Measurements from ENCODE around the gene ZCCHC7.

The ZCCHC7 gene

DNA sequence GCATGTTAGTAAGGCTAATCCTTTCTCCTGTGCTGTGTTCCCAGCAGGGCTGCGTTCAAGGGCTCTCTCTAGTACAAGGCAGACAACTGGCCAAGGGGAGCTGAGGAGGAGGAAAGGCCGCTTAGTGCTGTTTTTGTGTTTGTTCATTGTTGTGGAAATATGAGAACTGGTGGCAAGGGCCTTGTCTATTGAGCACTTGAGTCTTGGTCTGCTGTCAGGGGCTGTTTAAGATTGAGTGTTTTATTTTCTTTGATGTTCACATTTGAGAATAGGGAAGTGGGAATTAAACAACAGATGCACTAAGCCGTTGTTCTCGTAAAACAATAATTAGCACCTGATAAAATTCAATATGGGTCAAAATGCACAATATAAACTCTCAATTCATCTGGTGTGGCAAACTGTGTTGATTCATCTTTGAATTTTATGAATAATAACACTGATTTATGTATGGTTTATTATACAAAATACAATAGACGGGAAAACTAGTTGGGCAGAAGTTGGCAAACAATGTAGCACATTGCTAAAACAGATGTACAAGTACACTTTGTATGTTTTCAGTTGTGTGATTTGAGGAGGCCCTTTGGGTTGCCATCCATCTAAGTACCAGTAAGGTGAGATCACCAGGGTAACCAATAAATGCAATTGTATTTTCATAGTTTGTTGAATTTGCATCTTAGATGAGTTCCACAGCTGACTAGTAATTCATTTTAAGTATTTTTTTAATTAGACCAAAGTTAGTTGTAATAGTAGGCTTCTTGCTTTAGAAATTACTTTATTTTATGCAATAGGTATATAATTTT lies 204.5 kb downstream of the ZCCHC7 start:
- Histone ChIP-seq H4K12ac (ENCODE audit: low read depth, low read length) (no peak overlapping the region), H3K27ac (ENCODE audit: low read depth, low read length) (no peak overlapping the region), H3K18ac (ENCODE audit: low read length) (no peak overlapping the region), H2AK5ac (ENCODE audit: low read length) (no peak overlapping the region), H3K23ac (ENCODE audit: low read length) (no peak overlapping the region), H3K4me3 (ENCODE audit: low read depth, low read length) (no peak overlapping the region), H3K14ac (ENCODE audit: low read length) (no peak overlapping the region), H4K8ac (ENCODE audit: low read depth, low read length) (no peak overlapping the region), H3K4me1 (ENCODE audit: control insufficient read depth in 1 of 2, insufficient read depth in 2 of 2, low read length in 2 of 2) (no peaks in the 10 kb centered on the region), H2BK5ac (ENCODE audit: low read depth, low read length, poor library complexity) (no peak overlapping the region), H4K91ac (ENCODE audit: low read depth, low read length) (no peak overlapping the region), H3K27me3 (ENCODE audit: insufficient read depth, low read length) (no peaks in the 10 kb centered on the region), H2BK12ac (ENCODE audit: low read length) (no peak overlapping the region), H3K79me1 (ENCODE audit: low read length) (no peaks in the 10 kb centered on the region), H3K4ac (ENCODE audit: low read depth, low read length) (no peak overlapping the region), H3K36me3 (ENCODE audit: control insufficient read depth in 1 of 2, insufficient read depth in 2 of 2, low read length in 2 of 2) (no peaks in the 10 kb centered on the region), H2BK120ac (ENCODE audit: insufficient read depth, low read length, poor library complexity) (no peak overlapping the region), H2AFZ (ENCODE audit: insufficient read depth, low read length, poor library complexity) (no peak overlapping the region), H3K4me2 (ENCODE audit: low read length) (no peak overlapping the region), H3K79me2 (ENCODE audit: control insufficient read depth, insufficient read depth, low read length, poor library complexity) (no peaks in the 10 kb centered on the region), H3K9ac (ENCODE audit: low read length) (no peak overlapping the region), H3K9me3 (ENCODE audit: insufficient read depth, low read depth, low read length) (no peaks in the 10 kb centered on the region)
- no peak for DNase-seq
- no CpG with 5 or more reads among the region's 5 CpGs for WGBS (ENCODE audit: extremely low coverage, insufficient coverage, insufficient read length)

GRCh38 chr9:37325778-37326177 lies 205.4 kb downstream of the ZCCHC7 start:
- no peak overlapping the region for H2BK5ac ChIP-seq (ENCODE audit: low read depth, low read length, poor library complexity)
- H3K27me3 ChIP-seq (ENCODE audit: insufficient read depth, low read length), result no peaks in the 10 kb centered on the region
- no peaks in the 10 kb centered on the region for H3K79me2 ChIP-seq (ENCODE audit: control insufficient read depth, insufficient read depth, low read length, poor library complexity)
- H4K12ac ChIP-seq (ENCODE audit: low read depth, low read length), result no peak overlapping the region
- H2BK120ac ChIP-seq (ENCODE audit: insufficient read depth, low read length, poor library complexity), result no peak overlapping the region
- no peak overlapping the region for H4K91ac ChIP-seq (ENCODE audit: low read depth, low read length)
- H3K4me1 ChIP-seq (ENCODE audit: control insufficient read depth in 1 of 2, insufficient read depth in 2 of 2, low read length in 2 of 2), result no peaks in the 10 kb centered on the region
- no peak overlapping the region for H4K8ac ChIP-seq (ENCODE audit: low read depth, low read length)
- no peak overlapping the region for H2AK5ac ChIP-seq (ENCODE audit: low read length)
- no CpG with 5 or more reads among the region's 2 CpGs for WGBS (ENCODE audit: extremely low coverage, insufficient coverage, insufficient read length)
- no peak overlapping the region for H3K4ac ChIP-seq (ENCODE audit: low read depth, low read length)
- H3K9ac ChIP-seq (ENCODE audit: low read length), result no peak overlapping the region
- no peak overlapping the region for H2AFZ ChIP-seq (ENCODE audit: insufficient read depth, low read length, poor library complexity)
- no peak overlapping the region for H3K4me2 ChIP-seq (ENCODE audit: low read length)
- H3K14ac ChIP-seq (ENCODE audit: low read length), result no peak overlapping the region
- no peak overlapping the region for H3K27ac ChIP-seq (ENCODE audit: low read depth, low read length)
- H3K4me3 ChIP-seq (ENCODE audit: low read depth, low read length), result no peak overlapping the region
- no peaks in the 10 kb centered on the region for H3K36me3 ChIP-seq (ENCODE audit: control insufficient read depth in 1 of 2, insufficient read depth in 2 of 2, low read length in 2 of 2)
- no peak overlapping the region for H3K23ac ChIP-seq (ENCODE audit: low read length)
- no peaks in the 10 kb centered on the region for H3K79me1 ChIP-seq (ENCODE audit: low read length)
- no peak overlapping the region for H3K18ac ChIP-seq (ENCODE audit: low read length)
- H3K9me3 ChIP-seq (ENCODE audit: insufficient read depth, low read depth, low read length), result no peaks in the 10 kb centered on the region
- DNase-seq, result no peak
- H2BK12ac ChIP-seq (ENCODE audit: low read length), result no peak overlapping the region

DNA sequence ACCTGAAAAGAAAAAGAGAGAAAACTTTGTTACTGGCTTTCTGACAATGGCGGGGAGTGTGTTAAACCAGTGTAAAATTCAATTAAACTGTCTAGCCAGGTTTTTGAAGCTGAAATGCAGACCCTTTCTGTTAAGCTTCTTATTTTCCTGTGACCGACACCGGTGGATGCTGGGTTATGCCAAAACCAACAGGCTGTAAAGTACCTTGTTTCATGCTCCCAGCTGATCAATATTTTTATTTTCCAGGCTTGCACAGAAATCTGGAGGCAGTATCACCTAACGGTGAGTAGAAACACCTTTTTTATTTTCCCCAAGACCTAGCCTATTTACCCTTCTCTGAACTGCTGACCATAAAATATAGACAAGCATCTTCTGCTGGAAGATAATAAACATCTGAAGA lies 207.2 kb downstream of the ZCCHC7 start:
- Histone ChIP-seq H3K27ac (ENCODE audit: low read depth, low read length) (no peak overlapping the region), H3K14ac (ENCODE audit: low read length) (no peak overlapping the region), H3K9ac (ENCODE audit: low read length) (no peak overlapping the region), H3K79me2 (ENCODE audit: control insufficient read depth, insufficient read depth, low read length, poor library complexity) (no peaks in the 10 kb centered on the region), H3K4me1 (ENCODE audit: control insufficient read depth in 1 of 2, insufficient read depth in 2 of 2, low read length in 2 of 2) (no peaks in the 10 kb centered on the region), H3K23ac (ENCODE audit: low read length) (no peak overlapping the region), H4K12ac (ENCODE audit: low read depth, low read length) (no peak overlapping the region), H2BK12ac (ENCODE audit: low read length) (no peak overlapping the region), H3K27me3 (ENCODE audit: insufficient read depth, low read length) (no peaks in the 10 kb centered on the region), H3K36me3 (ENCODE audit: control insufficient read depth in 1 of 2, insufficient read depth in 2 of 2, low read length in 2 of 2) (no peaks in the 10 kb centered on the region), H3K18ac (ENCODE audit: low read length) (no peak overlapping the region), H3K79me1 (ENCODE audit: low read length) (no peaks in the 10 kb centered on the region), H2BK120ac (ENCODE audit: insufficient read depth, low read length, poor library complexity) (no peak overlapping the region), H2AFZ (ENCODE audit: insufficient read depth, low read length, poor library complexity) (no peak overlapping the region), H3K4me2 (ENCODE audit: low read length) (no peak overlapping the region), H2AK5ac (ENCODE audit: low read length) (no peak overlapping the region), H4K91ac (ENCODE audit: low read depth, low read length) (no peak overlapping the region), H3K4me3 (ENCODE audit: low read depth, low read length) (no peak overlapping the region), H2BK5ac (ENCODE audit: low read depth, low read length, poor library complexity) (no peak overlapping the region), H4K8ac (ENCODE audit: low read depth, low read length) (no peak overlapping the region), H3K4ac (ENCODE audit: low read depth, low read length) (no peak overlapping the region), H3K9me3 (ENCODE audit: insufficient read depth, low read depth, low read length) (no peaks in the 10 kb centered on the region)
- no peak for DNase-seq
- WGBS (ENCODE audit: extremely low coverage, insufficient coverage, insufficient read length), result no CpG with 5 or more reads among the region's 4 CpGs

GRCh38 chr9:37328556-37329227 lies 208.3 kb downstream of the ZCCHC7 start:
- no peaks in the 10 kb centered on the region for H3K4me1 ChIP-seq (ENCODE audit: control insufficient read depth in 1 of 2, insufficient read depth in 2 of 2, low read length in 2 of 2)
- no peak overlapping the region for H4K12ac ChIP-seq (ENCODE audit: low read depth, low read length)
- H3K36me3 ChIP-seq (ENCODE audit: control insufficient read depth in 1 of 2, insufficient read depth in 2 of 2, low read length in 2 of 2), result no peaks in the 10 kb centered on the region
- H2BK5ac ChIP-seq (ENCODE audit: low read depth, low read length, poor library complexity), result no peak overlapping the region
- H3K4me2 ChIP-seq (ENCODE audit: low read length), result no peak overlapping the region
- no peak overlapping the region for H3K4me3 ChIP-seq (ENCODE audit: low read depth, low read length)
- no peak overlapping the region for H3K14ac ChIP-seq (ENCODE audit: low read length)
- no peak overlapping the region for H4K91ac ChIP-seq (ENCODE audit: low read depth, low read length)
- no peak overlapping the region for H4K8ac ChIP-seq (ENCODE audit: low read depth, low read length)
- no peak overlapping the region for H3K9ac ChIP-seq (ENCODE audit: low read length)
- H3K27me3 ChIP-seq (ENCODE audit: insufficient read depth, low read length), result no peaks in the 10 kb centered on the region
- H2AFZ ChIP-seq (ENCODE audit: insufficient read depth, low read length, poor library complexity), result no peak overlapping the region
- no peak overlapping the region for H3K18ac ChIP-seq (ENCODE audit: low read length)
- no peak for DNase-seq
- H2AK5ac ChIP-seq (ENCODE audit: low read length), result no peak overlapping the region
- no peak overlapping the region for H2BK12ac ChIP-seq (ENCODE audit: low read length)
- no peaks in the 10 kb centered on the region for H3K79me1 ChIP-seq (ENCODE audit: low read length)
- H3K9me3 ChIP-seq (ENCODE audit: insufficient read depth, low read depth, low read length), result no peaks in the 10 kb centered on the region
- no peak overlapping the region for H3K23ac ChIP-seq (ENCODE audit: low read length)
- H3K79me2 ChIP-seq (ENCODE audit: control insufficient read depth, insufficient read depth, low read length, poor library complexity), result no peaks in the 10 kb centered on the region
- no peak overlapping the region for H3K27ac ChIP-seq (ENCODE audit: low read depth, low read length)
- no peak overlapping the region for H2BK120ac ChIP-seq (ENCODE audit: insufficient read depth, low read length, poor library complexity)
- H3K4ac ChIP-seq (ENCODE audit: low read depth, low read length), result no peak overlapping the region

Measured in trophoblast cell (in vitro differentiated cells and primary cell).